Endothelial cell of umbilical vein (primary cell): ENCODE results near the gene MEX3D. TPM values are rescaled to one million over a fixed set of nuclear protein-coding genes. Genes with fewer than 3 reads are reported as not detected.

ENCODE experiments used
- BruUV-seq: library from RNA; stranded (reverse); fragments of 400-500 nt; replicated peaks from 2 replicates; lab custom pipeline; 2021; lab: Mats Ljungman, UMichigan
- CTCF ChIA-PET: fragments of 300-600, 350-600 bp; sonication (Branson Sonifier 250); formaldehyde crosslinking; loops from one replicate; lab custom pipeline; 2021; ENCODE audit warnings: antibody characterized with exemption, inconsistent platforms; lab: Charles Lee
- POLR2A ChIA-PET: fragments of 300-600, 350-600 bp; sonication (Branson Sonifier 250); formaldehyde crosslinking; loops from one replicate; lab custom pipeline; 2021; ENCODE audit warnings: antibody characterized with exemption, inconsistent platforms; lab: Charles Lee
- DNase-seq: peaks from one replicate; pipeline ENCODE4 v3.0.0-alpha.2; 2011; ENCODE audit warnings: low read depth, low spot score
- FAIRE-seq: peaks from 2 replicates; lab custom pipeline; 2011; peaks lifted over from hg19 to GRCh38; lab: Jason Lieb, UNC
- H2AFZ ChIP-seq: 2 replicates; pipeline ENCODE4 v1.6.0; 2012; ENCODE audit warnings: low read depth, low read length, control low read depth, inconsistent platforms
- H3K27ac ChIP-seq: 2 replicates; pipeline ENCODE4 v1.5.1; 2011; ENCODE audit warnings: low read depth, mild to moderate bottlenecking, control low read depth, low read length, moderate library complexity; ENCODE audit not compliant: insufficient read depth
- H3K27me3 ChIP-seq, 2 experiments: 2 replicates each; pipeline versions ENCODE4 v1.6.0 to v1.6.1; 2011; ENCODE audit warnings: low read length in 2 of 2, mixed read lengths in 1 of 2; ENCODE audit not compliant: control insufficient read depth in 2 of 2, insufficient read depth in 2 of 2
- H3K36me3 ChIP-seq, 2 experiments: 2 replicates in 1 of 2; 3 replicates in 1 of 2; pipeline ENCODE4 v1.5.1; 2011; ENCODE audit warnings: low read length in 2 of 2, mild to moderate bottlenecking in 1 of 2, moderate library complexity in 1 of 2; ENCODE audit not compliant: control insufficient read depth in 2 of 2, insufficient read depth in 2 of 2; ENCODE audit errors: extremely low read depth in 1 of 2
- H3K4me1 ChIP-seq: 3 replicates; pipeline ENCODE4 v1.5.1; 2011; ENCODE audit warnings: mild to moderate bottlenecking, low read length; ENCODE audit not compliant: control insufficient read depth, insufficient read depth; ENCODE audit errors: extremely low read depth
- H3K4me2 ChIP-seq: 2 replicates; pipeline ENCODE4 v1.6.1; 2011; ENCODE audit warnings: low read length, control low read depth, mixed read lengths; ENCODE audit not compliant: insufficient read depth
- H3K4me3 ChIP-seq, 3 experiments: fragments of 200-600 bp in 1 of 3; sonication (generic), shearing (Covaris generic) in 1 of 3; replicated peaks in 1 of 3; 2 replicates each; pipeline ENCODE4 v1.5.1; 2011 to 2016; ENCODE audit warnings: control low read depth in 3 of 3, low read length in 3 of 3, mild to moderate bottlenecking in 2 of 3, inconsistent platforms in 1 of 3, low read depth in 1 of 3, moderate library complexity in 1 of 3; ENCODE audit not compliant: insufficient read depth in 1 of 3
- H3K79me2 ChIP-seq: 2 replicates; pipeline ENCODE4 v1.6.0; 2012; ENCODE audit warnings: low read length, inconsistent platforms; ENCODE audit not compliant: control insufficient read depth, insufficient read depth
- H3K9ac ChIP-seq: replicated peaks from 2 replicates; pipeline ENCODE3; 2011; ENCODE audit warnings: low read length, control low read depth; ENCODE audit not compliant: insufficient read depth; ENCODE audit errors: extremely low read depth
- H3K9me1 ChIP-seq: replicated peaks from 3 replicates; pipeline ENCODE4 v1.6.0; 2011; ENCODE audit warnings: mild to moderate bottlenecking, low read length; ENCODE audit not compliant: control insufficient read depth, insufficient read depth; ENCODE audit errors: extremely low read depth
- H3K9me3 ChIP-seq: replicated peaks from 2 replicates; pipeline ENCODE4 v1.5.1; 2012; ENCODE audit warnings: low read length, inconsistent platforms; ENCODE audit not compliant: control insufficient read depth, insufficient read depth
- H4K20me1 ChIP-seq: replicated peaks from 2 replicates; pipeline ENCODE3; 2011; ENCODE audit warnings: mild to moderate bottlenecking, low read length; ENCODE audit not compliant: control insufficient read depth, insufficient read depth; ENCODE audit errors: extremely low read depth
- EZH2 ChIP-seq: IDR thresholded peaks from 2 replicates; pipeline ENCODE4 v1.6.1; 2012; ENCODE audit warnings: borderline replicate concordance, low read depth, mild to moderate bottlenecking, moderate library complexity, low read length, inconsistent platforms; ENCODE audit not compliant: severe bottlenecking
- FOS ChIP-seq: IDR thresholded peaks from 2 replicates; pipeline ENCODE4 v1.6.1; 2011; ENCODE audit warnings: mild to moderate bottlenecking, low read length, moderate library complexity, borderline replicate concordance; ENCODE audit not compliant: insufficient read depth
- GATA2 ChIP-seq: IDR thresholded peaks from 2 replicates; pipeline ENCODE4 v1.7.0; 2011; ENCODE audit warnings: low read depth, mild to moderate bottlenecking, moderate library complexity, mixed read lengths, low read length; ENCODE audit not compliant: insufficient read length, insufficient read depth
- JUN ChIP-seq: IDR thresholded peaks from 2 replicates; pipeline ENCODE4 v1.6.1; 2011; ENCODE audit warnings: borderline replicate concordance, low read depth; ENCODE audit not compliant: insufficient read length, insufficient read depth
- MYC ChIP-seq: IDR thresholded peaks from one replicate; pipeline ENCODE4 v1.6.1; 2011; ENCODE audit warnings: mild to moderate bottlenecking, low read depth, low read length
- POLR2A ChIP-seq: IDR thresholded peaks from 2 replicates; pipeline ENCODE4 v1.6.1; 2012; ENCODE audit warnings: low read depth, mild to moderate bottlenecking, control low read depth, low read length
- POLR2AphosphoS5 ChIP-seq: IDR thresholded peaks from 2 replicates; pipeline ENCODE4 v1.6.1; 2012; ENCODE audit warnings: low read depth, mild to moderate bottlenecking, control low read depth, low read length, moderate library complexity; ENCODE audit not compliant: insufficient read depth
- dilution Hi-C: fragments of 300-500 bp; cut with MboI; formaldehyde crosslinking; loops from one replicate; pipeline ENCODE4 v1.15.0; 2019; ENCODE audit warnings: low sequenced_read_pairs; ENCODE audit not compliant: extremely low pct_ligation_motif_present
- intact Hi-C: fragments of 100-400 bp; cut with micrococcal nuclease; formaldehyde crosslinking; loops from one replicate; pipeline ENCODE4 v1.10.0; 2022
- polyA plus RNA-seq, 4 experiments: library from polyadenylated mRNA; depleted of rRNA in 3 of 4; stranded (reverse) in 3 of 4; unstranded in 1 of 4; fragments of >200 nt; gene quantifications; 2 replicates each; pipeline versions ENCODE4 v1.2.1 to v1.2.3, GENCODE V29; 2011 to 2012; ENCODE audit warnings: missing spikeins in 1 of 4
- small RNA-seq: library from RNA; depleted of rRNA; stranded (forward); fragments of <200 nt; gene quantifications from one replicate; pipeline ENCODE3, GENCODE V24; 2012; ENCODE audit warnings: low replicate concordance, low read depth; ENCODE audit not compliant: insufficient read depth, insufficient read length
- total RNA-seq: library from RNA; stranded (reverse); gene quantifications from 2 replicates; pipeline ENCODE4 v1.2.3, GENCODE V29; 2021
- TF ChIP-seq, protein P1 (sequence below), 2 donors: IDR thresholded peaks; 1 replicate in 1 of 2; 2 replicates in 1 of 2; pipeline ENCODE4 v1.5.1; 2011; ENCODE audit warnings: low read length in 2 of 2, mild to moderate bottlenecking in 2 of 2, moderate library complexity in 2 of 2, control low read depth in 1 of 2, inconsistent platforms in 1 of 2, low read depth in 1 of 2; ENCODE audit not compliant: insufficient read depth in 1 of 2; ENCODE audit errors: extremely low read depth in 1 of 2
- TF ChIP-seq, protein P2 (sequence below): IDR thresholded peaks from 2 replicates; pipeline ENCODE4 v1.6.1; 2011; ENCODE audit not compliant: insufficient read depth, insufficient read length

The MEX3D gene
- total and polyA plus RNA-seq, 2 donors (not counting 3 experiments of a cell fraction or from before 2014, with no cell fraction given), result 30.0 to 96.7 TPM

DNA sequence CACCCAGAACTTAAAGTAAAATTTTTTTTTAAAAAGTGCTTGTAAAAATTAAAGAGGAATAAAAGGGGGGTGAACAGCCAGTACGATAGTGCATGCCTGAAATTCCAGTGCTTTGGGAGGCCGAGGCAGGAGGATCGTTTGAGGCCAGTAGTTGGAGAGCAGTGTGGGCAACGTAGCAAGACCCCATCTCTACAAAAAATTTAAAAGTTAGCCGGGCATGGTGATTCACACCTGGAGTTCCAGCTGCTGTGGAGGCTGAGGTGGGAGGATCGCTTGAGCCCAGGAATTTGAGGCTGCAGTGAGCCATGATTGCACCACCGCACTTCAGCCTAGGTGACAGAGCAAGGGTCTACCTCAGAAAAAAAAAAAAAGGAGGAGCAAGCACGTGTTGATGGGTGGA, 63.1 kb downstream of the MEX3D start:
- POLR2A ChIA-PET, result no interaction called here
- Histone ChIP-seq H3K4me2 (no peak overlapping the region), H3K9ac (no peak overlapping the region), H3K9me3 (no peaks in the 10 kb centered on the region), H3K4me1 (no peaks in the 10 kb centered on the region), H2AFZ (no peak overlapping the region), H3K27me3 (peaks cover 4 to 5% of the 10 kb centered on the region in 2 experiments), H3K27ac (no peak overlapping the region), H3K36me3 (no peaks in the 10 kb centered on the region), H4K20me1 (no peaks in the 10 kb centered on the region), H3K4me3 (no peak overlapping the region), H3K79me2 (no peaks in the 10 kb centered on the region), H3K9me1 (no peaks in the 10 kb centered on the region)
- no peak for TF ChIP-seq EZH2
- TF ChIP-seq, protein P1, sequence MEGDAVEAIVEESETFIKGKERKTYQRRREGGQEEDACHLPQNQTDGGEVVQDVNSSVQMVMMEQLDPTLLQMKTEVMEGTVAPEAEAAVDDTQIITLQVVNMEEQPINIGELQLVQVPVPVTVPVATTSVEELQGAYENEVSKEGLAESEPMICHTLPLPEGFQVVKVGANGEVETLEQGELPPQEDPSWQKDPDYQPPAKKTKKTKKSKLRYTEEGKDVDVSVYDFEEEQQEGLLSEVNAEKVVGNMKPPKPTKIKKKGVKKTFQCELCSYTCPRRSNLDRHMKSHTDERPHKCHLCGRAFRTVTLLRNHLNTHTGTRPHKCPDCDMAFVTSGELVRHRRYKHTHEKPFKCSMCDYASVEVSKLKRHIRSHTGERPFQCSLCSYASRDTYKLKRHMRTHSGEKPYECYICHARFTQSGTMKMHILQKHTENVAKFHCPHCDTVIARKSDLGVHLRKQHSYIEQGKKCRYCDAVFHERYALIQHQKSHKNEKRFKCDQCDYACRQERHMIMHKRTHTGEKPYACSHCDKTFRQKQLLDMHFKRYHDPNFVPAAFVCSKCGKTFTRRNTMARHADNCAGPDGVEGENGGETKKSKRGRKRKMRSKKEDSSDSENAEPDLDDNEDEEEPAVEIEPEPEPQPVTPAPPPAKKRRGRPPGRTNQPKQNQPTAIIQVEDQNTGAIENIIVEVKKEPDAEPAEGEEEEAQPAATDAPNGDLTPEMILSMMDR (IDR thresholded peaks at IDR 0.05; ENCODE audit: extremely low read depth in 1 of 2, insufficient read depth in 1 of 2, low read depth in 1 of 2, low read length in 2 of 2), result no peak
- no peak for TF ChIP-seq POLR2A
- TF ChIP-seq MYC, result no peak
- TF ChIP-seq FOS, result no peak
- no peak for TF ChIP-seq POLR2AphosphoS5
- TF ChIP-seq, protein P2, sequence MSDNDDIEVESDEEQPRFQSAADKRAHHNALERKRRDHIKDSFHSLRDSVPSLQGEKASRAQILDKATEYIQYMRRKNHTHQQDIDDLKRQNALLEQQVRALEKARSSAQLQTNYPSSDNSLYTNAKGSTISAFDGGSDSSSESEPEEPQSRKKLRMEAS, result no peak
- TF ChIP-seq JUN, result no peak
- TF ChIP-seq GATA2, result no peak
- DNase-seq (no peak), FAIRE-seq (no peak)
- CTCF ChIA-PET, result interaction anchor here (0.9 kb wide), 1 partner anchor 167 kb away, joined by 3 read pairs; no protein-coding TSS in a partner anchor
- dilution Hi-C loops (no loop called here), intact Hi-C loops (no loop called here)
- BruUV-seq, result no TSS peak

Small RNA genes lying within 50 kb of the gene (small RNA-seq; reads per million reads assigned to genes)
- gene AC005943.2, result not detected
- gene RN7SL477P, result not detected
- 0.66 reads per million for gene RNU6-1223P

Other genes starting within 250 kb of the MEX3D start
- gene NDUFS7, start 184.4 kb downstream of the MEX3D start, total RNA-seq, result 95.8 and 101 TPM in 2 replicates
- 224 and 352 TPM in 2 replicates for gene NDUFS7, start 184.4 kb downstream of the MEX3D start, polyA plus RNA-seq
- gene GAMT, start 166.8 kb downstream of the MEX3D start, total RNA-seq, result 20.0 and 22.1 TPM in 2 replicates
- 36.9 and 46.8 TPM in 2 replicates for gene GAMT, start 166.8 kb downstream of the MEX3D start, polyA plus RNA-seq
- gene DAZAP1, start 160.7 kb downstream of the MEX3D start, total RNA-seq, result 177 and 187 TPM in 2 replicates
- 50.1 and 51.5 TPM in 2 replicates for gene DAZAP1, start 160.7 kb downstream of the MEX3D start, polyA plus RNA-seq
- 1,260 and 1,287 TPM in 2 replicates for gene RPS15, start 129.9 kb downstream of the MEX3D start, total RNA-seq
- 2,646 and 3,270 TPM in 2 replicates for gene RPS15, start 129.9 kb downstream of the MEX3D start, polyA plus RNA-seq
- gene APC2, start 118.2 kb downstream of the MEX3D start, total RNA-seq, result 0.04 and 0.23 TPM in 2 replicates
- gene APC2, start 118.2 kb downstream of the MEX3D start, polyA plus RNA-seq, result 0.01 and 0.05 TPM in 2 replicates
- 28.0 and 29.0 TPM in 2 replicates for gene C19orf25, start 89.1 kb downstream of the MEX3D start, total RNA-seq
- 34.6 and 40.3 TPM in 2 replicates for gene C19orf25, start 89.1 kb downstream of the MEX3D start, polyA plus RNA-seq
- gene PCSK4, start 78.0 kb downstream of the MEX3D start, total RNA-seq, result 0.92 and 1.2 TPM in 2 replicates
- 1.7 TPM in 2 replicates for gene PCSK4, start 78.0 kb downstream of the MEX3D start, polyA plus RNA-seq
- 1.5 and 1.8 TPM in 2 replicates for gene REEP6, start 77.1 kb downstream of the MEX3D start, total RNA-seq
- gene REEP6, start 77.1 kb downstream of the MEX3D start, polyA plus RNA-seq, result 1.3 and 1.5 TPM in 2 replicates
- gene ADAMTSL5, start 55.3 kb downstream of the MEX3D start, total RNA-seq, result not detected in 2 replicates
- 0.07 TPM in 1 of 2 replicates, not detected in the other for gene ADAMTSL5, start 55.3 kb downstream of the MEX3D start, polyA plus RNA-seq
- not detected in 2 replicates for gene PLK5, start 44.2 kb downstream of the MEX3D start, total RNA-seq
- not detected in 2 replicates for gene PLK5, start 44.2 kb downstream of the MEX3D start, polyA plus RNA-seq
- 120 and 121 TPM in 2 replicates for gene MBD3, start 24.5 kb upstream of the MEX3D start, total RNA-seq
- 96.8 and 115 TPM in 2 replicates for gene MBD3, start 24.5 kb upstream of the MEX3D start, polyA plus RNA-seq
- 210 and 223 TPM in 2 replicates for gene UQCR11, start 37.1 kb upstream of the MEX3D start, total RNA-seq
- 165 and 262 TPM in 2 replicates for gene UQCR11, start 37.1 kb upstream of the MEX3D start, polyA plus RNA-seq
- 193 and 197 TPM in 2 replicates for gene TCF3, start 84.3 kb upstream of the MEX3D start, total RNA-seq
- gene TCF3, start 84.3 kb upstream of the MEX3D start, polyA plus RNA-seq, result 147 and 202 TPM in 2 replicates
- not detected in 2 replicates for gene ONECUT3, start 185.2 kb upstream of the MEX3D start, total RNA-seq
- gene ONECUT3, start 185.2 kb upstream of the MEX3D start, polyA plus RNA-seq, result not detected in 2 replicates
- gene ATP8B3, start 244.0 kb upstream of the MEX3D start, total RNA-seq, result 5.1 and 7.3 TPM in 2 replicates
- gene ATP8B3, start 244.0 kb upstream of the MEX3D start, polyA plus RNA-seq, result 1.1 and 1.4 TPM in 2 replicates